ENCODE measurements around the gene MINDY1. TPM values are rescaled to one million over a fixed set of nuclear protein-coding genes. Genes with fewer than 3 reads are reported as not detected.

MINDY1 gene
- total and polyA plus RNA-seq, 12 donors: 9.8 to 70.6 (median 53.6) TPM

GRCh38 chr1:150969626-150970025 lies 37.1 kb downstream of the MINDY1 start:
- Histone ChIP-seq H3K4me1 (peaks cover 23 to 45% (median 43%) of the 10 kb centered on the region in 9 donors), H3K36me3 (peaks cover 0 to 48% (median 39%) of the 10 kb centered on the region in 9 donors), H3K27ac (peak overlapping the region in 1 of 10 donors; percentile 97), H3K4me3 (no peak overlapping the region), H3K27me3 (no peaks in the 10 kb centered on the region), H3K9me3 (no peaks in the 10 kb centered on the region)
- intact Hi-C loops (cut with DNase I): loop anchor here in 4 of 10 donors (5.0 to 10.0 kb wide), 3 partner anchors 42 to 345 kb away; partner anchors contain the start of genes SETDB1 (in 3 of the 4), ARNT (in 2 of the 4) and ENSA (in 1 of the 4)
- DNase-seq (no peak), ATAC-seq (no peak)
- WGBS, 2 donors: 84 to 87% methylated on average over 3 of the region's 3 CpGs
- no peak for TF ChIP-seq CTCF (IDR thresholded peaks at IDR 0.05)

- H3K27me3 ChIP-seq: no peaks in the 10 kb centered on the region
- WGBS, 2 donors: 93 to 95% methylated on average over 4 of the region's 4 CpGs
- no peak overlapping the region for H3K27ac ChIP-seq
- no peak for DNase-seq
- no peak for TF ChIP-seq CTCF (IDR thresholded peaks at IDR 0.05)
- H3K36me3 ChIP-seq: peaks cover 0 to 59% (median 47%) of the 10 kb centered on the region in 9 donors
- no peaks in the 10 kb centered on the region for H3K9me3 ChIP-seq
- peaks cover 23 to 41% (median 40%) of the 10 kb centered on the region in 9 donors for H3K4me1 ChIP-seq
- intact Hi-C loops (cut with DNase I): no loop called here
- no peak for ATAC-seq
- no peak overlapping the region for H3K4me3 ChIP-seq
These were observed 38.2 kb downstream of the MINDY1 start for GRCh38 chr1:150968491-150968890.

GRCh38 chr1:150967936-150968335 lies 38.8 kb downstream of the MINDY1 start:
- Histone ChIP-seq H3K27ac (no peak overlapping the region), H3K9me3 (no peaks in the 10 kb centered on the region), H3K4me1 (peaks cover 19 to 35% (median 35%) of the 10 kb centered on the region in 9 donors), H3K4me3 (no peak overlapping the region), H3K27me3 (no peaks in the 10 kb centered on the region), H3K36me3 (peaks cover 0 to 64% (median 53%) of the 10 kb centered on the region in 9 donors)
- TF ChIP-seq CTCF (IDR thresholded peaks at IDR 0.05): no peak
- no peak for DNase-seq
- ATAC-seq: no peak
- intact Hi-C loops (cut with DNase I): no loop called here
- WGBS, 2 donors: 98 to 99% methylated on average over 13 of the region's 13 CpGs

- no peak overlapping the region for H3K4me3 ChIP-seq
- no peak for TF ChIP-seq CTCF (IDR thresholded peaks at IDR 0.05)
These were observed 40.7 kb downstream of the MINDY1 start for GRCh38 chr1:150966011-150966410.

More at GRCh38 chr1:150966011-150966410, 40.7 kb downstream of the MINDY1 start:
- Histone ChIP-seq H3K27me3 (no peaks in the 10 kb centered on the region), H3K27ac (no peak overlapping the region), H3K36me3 (peaks cover 0 to 84% (median 67%) of the 10 kb centered on the region in 9 donors), H3K4me1 (peaks cover 6 to 18% (median 15%) of the 10 kb centered on the region in 9 donors), H3K9me3 (no peaks in the 10 kb centered on the region)
- WGBS, 2 donors: 70 to 83% methylated on average over 6 of the region's 6 CpGs
- intact Hi-C loops (cut with DNase I): no loop called here
- no peak for ATAC-seq
- no peak for DNase-seq
